ENCODE data around the gene CDH23. TPM values are rescaled to one million over a fixed set of nuclear protein-coding genes. Genes with fewer than 3 reads are reported as not detected.

CDH23 gene
- total RNA-seq, 1 donor from 2014 or later = not detected

GRCh38 chr10:71351628-71352319 lies 44.9 kb upstream of the CDH23 start:
- H3K9me3 Mint-ChIP-seq (ENCODE audit: low read depth) = no peaks in the 10 kb centered on the region
- peaks cover 2% of the 10 kb centered on the region for H3K27me3 Mint-ChIP-seq (ENCODE audit: low read depth)
- H3K27ac Mint-ChIP-seq (ENCODE audit: unreplicated experiment) = no peak overlapping the region
- H3K36me3 Mint-ChIP-seq (ENCODE audit: low read depth) = no peaks in the 10 kb centered on the region
- peaks cover 14% of the 10 kb centered on the region for H3K4me1 Mint-ChIP-seq (ENCODE audit: low read depth)
- no peak for TF ChIP-seq CTCF (IDR thresholded peaks at IDR 0.05)
- no peak for DNase-seq (ENCODE audit: low spot score)
- no peak overlapping the region for H3K4me3 Mint-ChIP-seq (ENCODE audit: unreplicated experiment)

DNA sequence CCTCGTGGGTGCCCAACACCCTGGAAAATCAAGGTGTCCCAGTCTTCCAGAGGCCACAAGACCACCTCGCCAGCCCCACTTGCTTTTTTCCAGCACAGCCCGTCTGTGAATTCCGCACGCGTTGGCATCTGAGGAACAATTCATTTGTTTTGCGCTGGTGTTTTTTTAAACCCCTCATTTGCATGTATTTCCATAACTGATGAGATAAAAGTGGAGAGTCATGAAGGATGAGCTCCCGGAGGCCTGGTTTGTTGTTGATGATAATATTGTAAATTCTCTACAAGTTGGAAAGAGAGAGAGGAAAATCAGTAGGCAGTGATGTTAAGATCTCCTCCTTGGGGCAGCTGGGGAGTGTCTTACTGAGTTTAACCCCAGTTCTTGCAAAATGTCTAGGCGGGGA lies 43.1 kb upstream of the CDH23 start:
- peaks cover 1% of the 10 kb centered on the region for H3K36me3 Mint-ChIP-seq (ENCODE audit: low read depth)
- DNase-seq (ENCODE audit: low spot score) = no peak
- no peaks in the 10 kb centered on the region for H3K27me3 Mint-ChIP-seq (ENCODE audit: low read depth)
- peaks cover 14% of the 10 kb centered on the region for H3K4me1 Mint-ChIP-seq (ENCODE audit: low read depth)
- H3K27ac Mint-ChIP-seq (ENCODE audit: unreplicated experiment) = no peak overlapping the region
- no peaks in the 10 kb centered on the region for H3K9me3 Mint-ChIP-seq (ENCODE audit: low read depth)
- no peak overlapping the region for H3K4me3 Mint-ChIP-seq (ENCODE audit: unreplicated experiment)
- TF ChIP-seq CTCF (IDR thresholded peaks at IDR 0.05) = no peak

GRCh38 chr10:71354776-71355175 lies 41.9 kb upstream of the CDH23 start:
- peaks cover 3% of the 10 kb centered on the region for H3K36me3 Mint-ChIP-seq (ENCODE audit: low read depth)
- no peaks in the 10 kb centered on the region for H3K27me3 Mint-ChIP-seq (ENCODE audit: low read depth)
- H3K4me3 Mint-ChIP-seq (ENCODE audit: unreplicated experiment) = no peak overlapping the region
- H3K27ac Mint-ChIP-seq (ENCODE audit: unreplicated experiment) = no peak overlapping the region
- no peak for TF ChIP-seq CTCF (IDR thresholded peaks at IDR 0.05)
- H3K9me3 Mint-ChIP-seq (ENCODE audit: low read depth) = no peaks in the 10 kb centered on the region
- H3K4me1 Mint-ChIP-seq (ENCODE audit: low read depth) = peaks cover 10% of the 10 kb centered on the region
- no peak for DNase-seq (ENCODE audit: low spot score)

- H3K27me3 Mint-ChIP-seq (ENCODE audit: low read depth) = no peaks in the 10 kb centered on the region
- no peak overlapping the region for H3K4me3 Mint-ChIP-seq (ENCODE audit: unreplicated experiment)
- peaks cover 10% of the 10 kb centered on the region for H3K4me1 Mint-ChIP-seq (ENCODE audit: low read depth)
- peaks cover 3% of the 10 kb centered on the region for H3K36me3 Mint-ChIP-seq (ENCODE audit: low read depth)
- TF ChIP-seq CTCF (IDR thresholded peaks at IDR 0.05) = no peak
- no peaks in the 10 kb centered on the region for H3K9me3 Mint-ChIP-seq (ENCODE audit: low read depth)
- no peak overlapping the region for H3K27ac Mint-ChIP-seq (ENCODE audit: unreplicated experiment)
- DNase-seq (ENCODE audit: low spot score) = no peak
These were observed 40.8 kb upstream of the CDH23 start for GRCh38 chr10:71355886-71356285.

DNA sequence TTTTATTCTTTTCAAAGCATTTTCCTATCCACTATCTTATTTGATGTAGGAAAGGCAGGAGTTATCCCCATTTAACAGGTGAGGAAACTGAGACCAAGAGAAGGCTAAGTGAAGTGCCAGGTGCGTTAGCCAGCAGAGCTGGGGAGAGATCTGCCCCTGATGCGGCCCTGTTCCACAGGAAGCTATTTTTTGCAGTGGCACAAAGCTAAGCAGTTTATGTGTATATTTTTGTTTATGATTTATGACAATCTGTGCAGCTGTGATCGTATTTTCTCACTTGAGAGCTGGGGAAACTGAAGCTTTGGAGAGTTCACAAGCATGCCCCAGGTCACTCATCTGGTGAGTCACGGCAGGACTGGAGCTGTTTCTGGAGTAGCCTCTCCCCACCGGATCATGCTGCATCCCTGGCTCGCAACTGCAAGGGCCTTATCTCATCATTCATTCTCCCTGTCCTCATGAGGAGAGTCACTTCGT lies 38.9 kb upstream of the CDH23 start:
- no peak for TF ChIP-seq CTCF (IDR thresholded peaks at IDR 0.05)
- Mint-ChIP-seq H3K27ac (ENCODE audit: unreplicated experiment) (no peak overlapping the region), H3K4me1 (ENCODE audit: low read depth) (peaks cover 10% of the 10 kb centered on the region), H3K27me3 (ENCODE audit: low read depth) (no peaks in the 10 kb centered on the region), H3K9me3 (ENCODE audit: low read depth) (no peaks in the 10 kb centered on the region), H3K4me3 (ENCODE audit: unreplicated experiment) (no peak overlapping the region), H3K36me3 (ENCODE audit: low read depth) (peaks cover 3% of the 10 kb centered on the region)
- DNase-seq (ENCODE audit: low spot score) = no peak
